Measurements from ENCODE around the gene CCNY. TPM values are rescaled to one million over a fixed set of nuclear protein-coding genes. Genes with fewer than 3 reads are reported as not detected.

CCNY gene
- total RNA-seq, 6 experiments from 2014 or later = 22.4 to 49.2 (median 41.4) TPM

GRCh38 chr10:35425595-35425994, 89.3 kb downstream of the CCNY start:
- Histone ChIP-seq H3K4me1 (peaks cover 3 to 64% (median 21%) of the 10 kb centered on the region in 4 donors), H3K9me3 (no peaks in the 10 kb centered on the region), H3K36me3 (no peaks in the 10 kb centered on the region), H3K4me3 (no peak overlapping the region), H3K27me3 (no peaks in the 10 kb centered on the region), H3K27ac (peak overlapping the region; percentile 51 to 75 (median 72))
- no peak for TF ChIP-seq CTCF (IDR thresholded peaks at IDR 0.05)
- TF ChIP-seq POLR2A (IDR thresholded peaks at IDR 0.05) = no peak
- intact Hi-C loops (cut with DNase I) = no loop called here
- WGBS (ENCODE audit: insufficient coverage, low coverage, low lambda C conversion rate, missing lambda C conversion rate) = 38% methylated on average over 1 of the region's 1 CpG
- DNase-seq (no peak), ATAC-seq (peak; percentile 45 to 65 (median 52))

DNA sequence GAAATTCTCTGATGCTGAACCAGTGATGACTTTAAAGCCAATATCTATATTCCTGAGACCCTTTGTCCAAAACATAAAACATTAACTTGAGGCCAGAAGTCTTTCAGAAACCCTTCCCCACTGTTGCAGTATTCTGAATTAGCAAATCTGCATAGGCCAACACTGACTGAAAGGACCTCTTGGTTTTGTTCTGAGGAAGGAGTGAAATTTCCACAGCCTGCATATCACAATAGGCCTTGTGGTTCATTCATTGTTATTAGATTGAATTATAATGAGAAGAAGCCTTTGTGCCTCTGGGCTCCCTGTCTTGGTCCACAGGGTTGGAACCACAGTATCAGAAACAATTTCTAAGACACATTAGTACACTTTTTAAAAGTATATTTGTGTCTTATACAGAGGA, 90.3 kb downstream of the CCNY start:
- TF ChIP-seq CTCF (IDR thresholded peaks at IDR 0.05) = no peak
- no peak for TF ChIP-seq POLR2A (IDR thresholded peaks at IDR 0.05)
- DNase-seq = no peak
- Histone ChIP-seq H3K4me1 (peaks cover 3 to 55% (median 21%) of the 10 kb centered on the region in 4 donors), H3K4me3 (no peak overlapping the region), H3K27ac (no peak overlapping the region), H3K36me3 (no peaks in the 10 kb centered on the region), H3K9me3 (no peaks in the 10 kb centered on the region), H3K27me3 (no peaks in the 10 kb centered on the region)
- no peak for ATAC-seq
- intact Hi-C loops (cut with DNase I) = no loop called here

DNA sequence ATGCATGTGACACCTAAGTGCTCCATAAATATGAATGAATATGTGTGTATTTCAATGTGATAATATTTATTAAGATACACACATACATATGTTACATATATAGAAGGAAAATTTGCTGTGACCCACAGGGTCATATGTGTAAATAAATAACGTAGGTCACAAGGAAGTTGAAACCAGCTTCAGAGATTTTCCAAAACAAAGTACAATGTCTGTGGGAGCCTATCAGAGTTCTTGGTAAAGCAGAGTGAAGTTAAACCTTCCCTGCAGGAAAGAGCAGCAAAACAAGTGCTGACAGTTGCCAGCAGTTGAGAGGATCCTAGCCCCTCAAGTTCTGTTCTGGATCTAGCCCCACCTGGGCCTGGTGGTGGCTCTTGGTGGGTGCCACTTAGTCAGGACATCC, 91.2 kb downstream of the CCNY start:
- no peak overlapping the region for H3K27ac ChIP-seq
- TF ChIP-seq POLR2A (IDR thresholded peaks at IDR 0.05) = no peak
- no peak for TF ChIP-seq CTCF (IDR thresholded peaks at IDR 0.05)
- intact Hi-C loops (cut with DNase I) = no loop called here

GRCh38 chr10:35428521-35428920, 92.2 kb downstream of the CCNY start:
- H3K4me3 ChIP-seq = no peak overlapping the region
- H3K9me3 ChIP-seq = no peaks in the 10 kb centered on the region
- H3K4me1 ChIP-seq = peaks cover 3 to 38% (median 16%) of the 10 kb centered on the region in 4 donors
- no peak for TF ChIP-seq CTCF (IDR thresholded peaks at IDR 0.05)
- TF ChIP-seq POLR2A (IDR thresholded peaks at IDR 0.05) = no peak
- ATAC-seq = no peak
- no peak overlapping the region for H3K27ac ChIP-seq
- H3K36me3 ChIP-seq = no peaks in the 10 kb centered on the region
- intact Hi-C loops (cut with DNase I) = no loop called here
- H3K27me3 ChIP-seq = no peaks in the 10 kb centered on the region
- WGBS (ENCODE audit: insufficient coverage, low coverage, low lambda C conversion rate, missing lambda C conversion rate) = 80% methylated on average over 1 of the region's 1 CpG
- no peak for DNase-seq

More for the DNA sequence above, 91.2 kb downstream of the CCNY start:
- Histone ChIP-seq H3K4me1 (peaks cover 3 to 46% (median 16%) of the 10 kb centered on the region in 4 donors), H3K27me3 (no peaks in the 10 kb centered on the region), H3K36me3 (no peaks in the 10 kb centered on the region), H3K4me3 (no peak overlapping the region), H3K9me3 (no peaks in the 10 kb centered on the region)
- ATAC-seq (no peak), DNase-seq (no peak)
- WGBS (ENCODE audit: insufficient coverage, low coverage, low lambda C conversion rate, missing lambda C conversion rate) = 23% methylated on average over 1 of the region's 1 CpG

DNA sequence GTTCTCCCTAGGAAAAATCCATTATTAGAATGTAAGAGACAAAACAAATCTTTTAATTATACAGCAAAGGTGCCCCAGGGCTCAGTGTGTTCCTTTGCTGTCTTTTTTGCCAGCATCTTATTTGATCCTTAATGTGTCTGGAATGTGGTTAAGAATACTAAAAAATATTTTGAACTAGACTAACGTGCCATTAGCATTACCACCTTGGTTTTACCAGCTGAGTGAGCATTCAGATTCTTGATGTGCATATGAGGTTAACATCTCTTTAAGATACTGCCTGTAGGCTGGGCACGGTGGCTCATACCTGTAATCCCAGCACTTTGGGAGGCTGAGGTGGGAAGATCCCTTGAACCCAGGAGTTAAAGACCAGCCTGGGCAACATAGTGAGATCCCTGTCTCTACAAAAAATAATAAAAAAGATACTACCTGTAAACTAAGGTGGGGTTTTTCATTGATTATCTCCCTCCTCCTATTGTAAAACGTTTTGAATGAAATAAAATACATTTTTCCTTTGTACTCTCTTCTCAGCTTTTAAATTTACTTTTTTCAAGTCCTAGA, 96.6 kb downstream of the CCNY start:
- TF ChIP-seq POLR2A (IDR thresholded peaks at IDR 0.05) (no peak), CTCF (IDR thresholded peaks at IDR 0.05) (no peak)
- intact Hi-C loops (cut with DNase I) = no loop called here
- Histone ChIP-seq H3K27me3 (no peaks in the 10 kb centered on the region), H3K36me3 (no peaks in the 10 kb centered on the region), H3K9me3 (no peaks in the 10 kb centered on the region), H3K4me3 (no peak overlapping the region), H3K4me1 (no peaks in the 10 kb centered on the region), H3K27ac (no peak overlapping the region)
- ATAC-seq (no peak), DNase-seq (no peak)
- 85% methylated on average over 2 of the region's 3 CpGs for WGBS (ENCODE audit: insufficient coverage, low coverage, low lambda C conversion rate, missing lambda C conversion rate)
